Measurements from ENCODE around the gene MAPRE2.

The MAPRE2 gene

DNA sequence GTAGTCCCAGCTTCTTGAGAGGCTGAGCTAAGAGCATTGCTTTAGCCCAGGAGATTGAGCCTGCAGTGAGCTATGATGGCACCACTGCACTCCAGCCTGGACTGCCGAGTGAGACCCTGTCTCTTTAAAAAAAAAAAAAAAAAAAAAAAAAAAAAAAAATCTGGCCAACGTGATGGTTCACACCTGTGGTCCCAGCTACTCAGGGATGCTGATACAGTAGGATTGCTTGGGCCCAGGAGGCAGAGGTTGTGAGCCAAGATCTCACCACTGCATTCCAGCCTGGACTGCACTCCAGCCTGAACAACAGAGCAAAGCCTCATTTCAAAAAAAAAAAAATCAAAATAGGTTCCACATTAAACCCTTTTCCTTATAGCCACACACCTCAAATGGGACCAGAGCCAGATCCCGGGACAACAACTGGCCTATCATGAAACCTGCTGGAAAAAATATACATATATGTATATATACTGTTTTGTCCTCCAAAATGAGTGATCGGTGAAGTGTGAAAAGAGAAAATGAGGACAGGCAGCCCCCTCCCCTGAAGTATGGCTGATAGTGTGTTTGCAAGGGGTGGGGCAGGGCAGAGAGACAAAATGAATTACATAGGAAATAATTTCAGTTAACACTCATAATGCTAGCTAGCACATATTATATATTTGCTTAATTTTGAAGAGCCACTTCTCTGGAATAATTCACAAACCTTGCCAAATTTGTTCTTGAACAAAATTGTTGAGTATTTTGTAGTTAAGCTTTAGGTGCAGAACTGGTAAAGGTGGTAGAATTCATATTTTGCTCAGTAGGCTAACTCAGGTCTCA is 22.9 kb downstream of the MAPRE2 start:
- no peak for DNase-seq

DNA sequence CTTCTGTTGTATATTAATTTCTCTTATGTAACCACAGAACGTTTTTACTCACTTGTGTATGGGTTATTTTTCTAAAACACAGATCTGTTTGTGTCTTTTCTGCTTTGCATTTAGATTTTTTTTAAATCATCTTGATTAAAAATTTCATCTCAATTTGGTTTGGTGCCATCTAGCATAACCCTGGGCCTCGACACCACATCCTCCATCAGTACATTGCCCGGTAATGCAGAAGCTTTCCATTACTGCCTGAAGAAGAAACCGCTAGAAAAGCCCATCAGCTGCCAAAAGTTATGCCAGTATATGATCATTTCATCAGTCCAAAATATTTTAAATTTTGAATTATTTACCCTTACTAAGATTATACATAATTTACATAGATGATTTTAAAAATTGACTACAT is 26.2 kb downstream of the MAPRE2 start:
- no peak for DNase-seq

DNA sequence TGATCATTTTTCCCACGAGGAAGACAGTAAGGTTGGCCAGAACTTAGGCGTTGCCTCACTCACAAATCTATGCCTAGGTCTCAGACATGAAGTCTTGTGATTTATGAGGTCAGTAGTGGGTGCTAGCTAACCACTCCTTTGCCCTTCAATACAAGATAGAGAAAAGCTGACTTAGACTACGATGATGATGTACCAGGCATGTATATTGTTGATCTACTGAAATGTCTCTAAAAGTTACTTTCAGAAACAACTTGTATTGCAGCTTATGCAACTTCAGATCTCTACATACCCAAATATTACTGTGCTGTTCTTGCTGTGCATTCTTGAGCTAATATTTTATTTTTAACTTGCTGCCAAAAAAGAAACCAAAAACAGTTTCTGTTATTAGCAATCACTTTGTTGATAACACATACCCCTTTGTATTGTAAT is 30.6 kb downstream of the MAPRE2 start:
- DNase-seq: no peak

DNA sequence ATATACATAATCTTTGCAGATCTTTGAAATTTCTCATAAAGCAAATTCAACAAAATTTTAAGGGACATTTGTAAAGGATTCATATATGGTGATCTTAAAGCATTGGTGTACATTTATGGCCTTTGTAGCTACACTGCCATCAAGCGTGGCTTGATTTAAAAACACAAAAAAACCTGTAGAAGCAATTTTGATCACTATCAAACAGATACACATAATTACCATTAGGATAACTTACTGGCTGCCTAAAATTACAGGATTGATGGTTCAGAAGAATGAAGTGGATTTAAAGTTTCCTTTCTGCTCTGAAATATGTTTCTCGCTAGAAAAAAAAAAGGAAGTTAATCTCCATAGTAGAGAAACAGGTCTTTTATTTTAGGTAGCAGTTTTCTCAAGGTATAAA is 31.4 kb downstream of the MAPRE2 start:
- no peak for DNase-seq

DNA sequence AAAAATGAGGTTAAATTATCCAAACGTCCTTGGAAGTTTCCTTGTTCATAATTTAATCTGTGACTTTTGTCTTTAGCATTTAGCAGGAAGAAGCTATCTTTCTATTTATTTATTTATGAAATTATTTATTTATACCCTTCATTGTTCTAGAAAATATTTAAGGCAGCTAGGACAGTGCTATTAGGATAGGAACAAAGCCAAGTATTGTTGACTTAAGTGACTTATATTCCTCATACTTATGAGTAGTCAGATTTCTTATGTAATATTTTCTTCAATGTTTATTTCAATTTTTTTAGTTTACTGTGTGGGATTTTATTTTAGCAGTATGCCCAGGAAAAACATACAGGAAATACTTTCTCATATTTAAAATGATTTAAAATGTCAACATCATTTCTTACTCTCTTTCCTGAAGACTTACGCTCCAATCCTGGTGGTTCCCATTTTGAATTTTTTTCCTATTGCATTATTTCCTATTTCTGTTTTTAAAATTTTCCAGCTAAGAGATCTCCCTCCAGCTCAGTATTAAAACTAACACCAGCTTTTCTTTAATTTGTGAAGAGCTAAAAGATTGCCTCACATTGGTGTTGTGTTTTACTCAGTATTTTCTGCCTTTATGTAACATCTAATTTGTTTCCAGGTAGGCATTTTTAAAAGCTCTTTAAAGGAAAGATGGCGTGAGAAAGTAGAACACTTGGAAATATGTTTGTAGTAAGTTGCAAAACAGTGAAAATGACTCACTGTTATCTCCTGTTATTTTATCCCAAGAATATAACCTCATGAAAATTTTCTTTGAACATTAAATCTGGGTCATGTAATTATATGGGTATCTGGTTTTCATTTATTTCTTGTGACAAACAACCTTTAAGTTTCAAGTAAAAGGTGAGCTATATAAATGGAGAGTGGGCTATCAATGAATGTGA is 32.2 kb downstream of the MAPRE2 start:
- DNase-seq: no peak

DNA sequence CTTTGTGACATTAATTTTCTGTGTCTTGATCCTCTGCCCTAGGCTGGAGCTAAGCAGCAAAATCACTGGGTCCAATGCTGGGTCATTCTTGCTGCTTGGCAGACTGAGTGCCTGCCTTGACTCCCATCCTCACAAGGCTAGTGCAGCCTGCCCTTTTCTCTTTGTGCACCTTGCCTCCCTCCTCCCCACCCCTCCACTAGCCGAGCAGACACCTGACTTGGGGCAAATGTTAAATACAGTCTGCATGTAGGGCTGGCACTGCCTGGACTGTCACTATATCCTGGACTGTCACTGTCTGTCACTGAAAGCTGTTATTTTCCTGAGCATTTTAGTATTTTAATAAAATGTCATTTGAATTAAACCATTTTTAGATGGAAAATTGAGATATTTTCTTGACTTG is 33.4 kb downstream of the MAPRE2 start:
- DNase-seq: no peak

DNA sequence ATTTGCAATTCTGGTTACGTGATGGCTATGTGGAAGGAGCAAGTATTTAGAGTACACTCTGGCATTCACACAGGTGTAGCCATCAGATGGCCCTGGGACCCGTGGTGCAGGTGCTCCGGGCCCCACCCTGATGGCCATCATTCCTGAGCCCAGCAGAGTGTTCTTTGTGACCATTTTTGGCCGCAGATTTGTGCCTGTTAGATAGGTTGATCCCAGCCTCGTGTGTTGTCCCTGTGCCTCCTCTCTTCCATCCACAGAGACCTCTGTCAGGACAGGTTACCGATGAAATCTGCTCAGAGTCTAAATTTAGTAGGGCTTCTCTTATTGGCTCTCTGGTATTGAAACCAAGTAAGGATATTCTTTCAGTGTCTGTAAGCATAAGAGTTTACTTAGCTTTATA is 33.9 kb downstream of the MAPRE2 start:
- DNase-seq: no peak

DNA sequence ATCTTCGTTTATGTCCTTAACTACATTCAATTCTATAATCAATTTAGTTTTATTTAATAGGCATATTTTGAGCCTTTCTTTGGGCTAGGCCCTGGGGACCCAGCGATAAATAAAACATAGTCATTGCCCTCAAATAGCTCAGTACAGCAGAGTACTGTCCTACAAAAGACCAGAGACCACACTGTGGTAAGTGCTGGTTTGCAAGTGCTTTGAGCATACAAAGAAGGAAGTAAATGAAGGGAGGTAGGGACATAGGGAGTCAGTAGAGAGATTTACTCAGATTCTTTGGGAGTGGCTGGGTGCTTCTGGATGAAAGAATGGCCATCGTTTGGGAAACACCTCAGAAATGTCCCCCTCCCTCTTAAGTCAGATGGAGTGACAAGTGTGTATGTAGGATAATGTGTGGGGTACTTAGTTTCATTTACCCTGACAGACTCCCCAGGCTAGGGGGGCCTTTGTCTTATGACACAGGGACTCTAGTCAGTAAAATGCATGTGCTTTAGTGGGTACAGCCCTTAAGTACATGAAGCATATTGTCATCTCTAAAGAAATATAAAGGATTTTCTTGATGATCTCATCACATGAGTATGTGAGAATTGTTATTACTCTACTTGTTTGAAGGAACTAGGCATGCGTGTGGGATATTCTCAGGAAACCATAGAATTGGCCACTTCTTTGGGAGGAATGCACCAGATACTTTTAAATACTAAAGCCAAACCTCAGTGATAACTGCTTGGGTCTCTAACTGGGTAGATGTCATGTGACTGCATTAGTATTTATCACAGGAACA is 35.1 kb downstream of the MAPRE2 start:
- no peak for DNase-seq

DNA sequence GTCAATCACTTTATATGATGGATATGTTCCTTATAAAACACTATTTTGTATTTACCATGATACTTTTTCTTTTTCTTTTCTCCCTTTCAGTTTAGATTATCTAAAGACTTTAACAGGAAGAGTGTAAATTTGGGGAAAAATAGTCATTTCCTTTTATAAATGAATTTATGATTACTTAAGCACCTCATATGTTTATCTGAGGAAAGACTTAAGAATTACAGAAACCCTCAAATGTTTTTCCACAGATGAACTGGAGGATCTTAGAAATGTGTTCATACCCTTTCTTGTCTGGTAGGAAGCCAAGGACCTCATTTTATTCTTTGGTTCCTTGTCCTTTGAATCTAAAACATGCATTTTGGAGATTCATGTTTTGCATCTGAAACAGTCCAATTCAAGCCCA is 36.7 kb downstream of the MAPRE2 start:
- DNase-seq: no peak

DNA sequence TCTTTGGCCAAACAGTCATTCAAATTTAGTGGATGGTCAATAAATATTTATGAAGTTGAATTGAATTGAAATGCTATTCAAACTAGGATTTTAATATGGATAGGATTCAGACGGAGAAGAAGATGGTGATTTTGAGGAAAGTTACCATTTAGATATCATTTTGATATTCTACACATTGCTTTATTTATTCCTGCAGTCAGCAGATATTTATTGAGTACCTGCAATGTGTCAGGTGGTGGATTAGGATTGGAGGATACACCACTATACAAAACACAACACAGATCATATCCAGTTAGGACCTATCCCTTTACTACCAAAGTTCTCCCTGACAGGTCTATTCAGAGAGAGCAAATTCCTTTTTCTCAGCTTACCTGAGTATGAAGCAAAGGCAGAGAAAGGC is 38.8 kb downstream of the MAPRE2 start:
- DNase-seq: no peak

DNA sequence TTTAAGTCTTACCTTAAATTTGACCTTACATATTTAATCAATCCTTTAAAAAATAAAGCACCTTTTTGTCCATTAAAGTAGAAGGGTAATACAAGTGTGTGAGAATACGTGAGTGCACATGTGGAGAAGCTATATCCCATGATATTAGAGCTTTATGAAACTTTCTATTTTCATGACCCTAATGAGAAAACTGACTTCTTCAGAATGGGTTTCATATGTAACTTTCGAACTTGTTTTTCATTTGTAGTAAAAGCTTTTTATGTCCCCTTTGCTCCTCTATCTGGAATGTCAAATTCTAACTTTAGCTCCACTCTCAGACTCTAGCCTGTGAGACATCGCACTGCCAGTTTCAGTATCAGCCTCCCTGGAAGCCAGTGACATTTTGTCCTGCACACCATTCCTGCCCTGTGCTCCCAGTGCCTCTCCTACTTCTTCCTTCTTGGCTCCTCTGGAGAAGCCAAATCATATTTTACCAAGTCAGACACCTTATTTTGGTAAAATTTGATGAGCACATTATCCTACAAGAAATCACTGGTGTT is 42.0 kb downstream of the MAPRE2 start:
- no peak for DNase-seq

DNA sequence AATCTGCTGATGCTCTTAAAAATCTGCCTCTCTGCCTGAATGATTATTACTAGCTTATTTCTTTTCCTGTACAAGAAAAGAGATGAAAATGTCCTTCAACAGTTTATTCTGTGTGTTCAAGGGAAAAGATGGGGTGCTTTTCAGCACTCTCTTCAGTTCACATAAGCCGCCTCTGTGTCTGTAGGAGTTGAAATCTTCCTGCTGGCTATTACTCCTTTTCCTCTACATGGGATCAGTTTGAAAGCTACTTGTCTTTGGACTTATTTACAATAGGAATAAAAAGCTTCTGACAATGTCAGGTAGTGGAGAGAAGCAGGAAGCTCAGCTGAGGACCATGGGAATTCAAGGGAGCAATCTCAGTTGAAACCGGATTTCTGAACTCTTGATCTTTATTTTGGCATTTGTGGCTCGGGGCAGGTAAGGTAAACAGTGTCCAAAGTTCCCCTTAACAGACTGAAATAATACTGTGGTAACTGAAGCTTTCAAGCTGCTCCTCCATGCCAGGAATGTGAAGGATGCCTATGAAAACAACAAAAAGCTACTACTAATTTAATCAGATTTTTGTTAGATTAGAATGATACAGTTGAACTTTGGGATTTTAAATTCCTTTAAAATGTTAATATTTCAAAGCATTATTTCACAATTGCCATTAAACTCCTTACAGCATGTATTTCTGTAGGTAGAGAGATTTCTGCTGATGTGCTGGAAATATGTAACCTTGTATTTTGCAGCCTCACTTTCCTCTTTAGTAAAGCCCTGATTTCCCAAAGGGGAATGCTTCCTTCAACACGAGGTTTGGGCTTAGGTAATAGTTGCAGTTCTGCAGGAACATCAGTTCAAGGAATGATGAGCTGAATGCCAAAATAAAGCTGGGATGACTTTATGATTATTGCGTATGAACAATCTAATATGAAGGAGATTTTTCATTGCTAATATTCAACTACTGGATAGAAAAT is 43.6 kb downstream of the MAPRE2 start:
- no peak for DNase-seq

DNA sequence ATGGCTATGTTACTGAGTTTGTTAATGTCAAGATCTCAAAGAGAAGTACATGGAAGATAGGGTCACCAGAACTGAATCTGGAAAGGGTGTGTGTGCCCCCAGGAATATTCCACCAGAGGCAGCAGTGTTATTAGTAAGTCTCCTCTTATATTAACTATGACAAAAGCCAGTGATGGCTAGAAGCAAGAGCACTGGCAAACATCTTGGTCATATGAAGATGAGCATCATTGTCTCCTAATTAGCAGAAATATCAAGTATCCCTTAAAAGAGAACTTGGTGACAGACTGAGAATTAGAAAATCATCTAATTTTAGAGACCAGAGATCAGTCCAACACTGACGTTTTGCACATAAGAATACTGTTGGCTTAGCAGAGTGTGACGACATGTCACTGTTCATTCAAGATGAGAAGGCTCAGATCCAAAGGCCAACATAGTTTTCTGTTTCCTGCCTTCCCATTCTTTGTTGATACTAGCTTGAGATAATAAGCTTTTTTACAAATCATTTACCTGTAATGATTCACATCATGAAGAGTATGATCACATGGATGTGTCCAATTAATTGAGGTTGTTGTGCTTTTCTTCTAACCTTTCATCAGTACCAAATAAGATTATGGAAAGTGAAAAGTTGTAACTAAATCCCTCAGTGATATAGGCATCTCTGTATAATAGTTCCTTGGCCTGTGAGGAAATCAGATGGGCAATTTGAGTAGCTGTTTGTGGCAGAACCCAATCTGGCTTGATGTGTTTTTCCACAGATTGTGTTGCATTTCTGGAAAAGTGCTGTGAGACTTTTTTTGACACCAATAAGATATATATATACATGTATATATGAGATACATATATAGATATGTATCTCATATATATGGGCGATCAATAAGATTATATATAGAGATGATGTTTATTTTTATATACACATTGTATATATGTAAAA is 44.5 kb downstream of the MAPRE2 start:
- DNase-seq: no peak

DNA sequence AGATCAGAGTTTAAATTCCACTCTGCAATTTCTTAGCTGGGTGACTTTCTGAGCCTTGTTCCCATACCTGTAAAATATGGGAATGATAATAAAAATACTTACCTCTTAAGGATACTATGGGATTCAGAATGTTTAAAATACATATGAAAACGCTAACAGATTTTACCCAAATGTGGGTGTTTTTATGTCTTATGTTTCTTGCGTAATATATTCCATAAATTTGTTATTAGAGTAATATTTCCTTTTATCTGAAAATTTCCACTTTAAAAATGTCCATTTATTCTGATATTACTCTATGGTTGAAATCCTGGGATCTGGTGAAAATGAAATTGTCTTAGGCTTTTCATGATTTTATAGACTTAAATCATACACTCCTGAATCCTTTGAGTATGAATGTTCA is 45.5 kb downstream of the MAPRE2 start:
- DNase-seq: no peak

DNA sequence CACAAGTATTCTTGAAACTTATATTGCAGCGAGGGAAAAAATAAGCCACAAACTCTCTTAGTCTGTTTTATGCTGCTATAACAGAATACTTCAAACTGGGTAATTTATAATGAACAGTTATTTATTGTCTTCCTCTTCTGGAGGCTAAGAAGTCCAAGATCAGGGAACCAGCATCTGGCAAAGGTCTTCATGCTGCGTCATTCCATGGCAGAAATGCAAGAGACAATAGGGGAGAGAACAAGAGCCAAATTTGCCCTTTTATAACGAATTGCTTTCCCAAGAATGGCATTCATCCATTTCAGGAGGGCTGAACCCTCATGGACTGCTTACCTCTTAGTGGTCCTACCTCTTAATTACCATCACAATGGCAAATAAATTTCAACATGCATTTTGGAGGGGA is 46.5 kb downstream of the MAPRE2 start:
- DNase-seq: no peak

DNA sequence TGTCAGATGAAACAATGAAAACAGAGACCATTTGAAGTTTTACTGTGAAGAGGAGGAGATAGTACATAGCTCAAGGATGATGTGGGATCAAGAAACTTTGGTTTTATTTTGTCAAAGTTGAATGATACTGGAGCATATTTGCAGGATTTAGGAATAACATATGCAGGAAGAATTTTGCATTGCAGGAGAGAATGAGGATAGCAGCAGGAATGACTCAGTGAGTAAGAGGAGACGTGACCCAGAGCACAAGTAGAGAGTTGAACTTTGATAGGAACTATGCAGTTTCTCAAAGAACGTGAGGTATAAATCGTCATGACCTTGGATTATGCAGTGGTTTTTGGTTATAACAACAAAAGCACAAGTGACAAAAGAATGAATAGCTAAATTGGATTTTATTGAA is 47.7 kb downstream of the MAPRE2 start:
- DNase-seq: no peak

DNA sequence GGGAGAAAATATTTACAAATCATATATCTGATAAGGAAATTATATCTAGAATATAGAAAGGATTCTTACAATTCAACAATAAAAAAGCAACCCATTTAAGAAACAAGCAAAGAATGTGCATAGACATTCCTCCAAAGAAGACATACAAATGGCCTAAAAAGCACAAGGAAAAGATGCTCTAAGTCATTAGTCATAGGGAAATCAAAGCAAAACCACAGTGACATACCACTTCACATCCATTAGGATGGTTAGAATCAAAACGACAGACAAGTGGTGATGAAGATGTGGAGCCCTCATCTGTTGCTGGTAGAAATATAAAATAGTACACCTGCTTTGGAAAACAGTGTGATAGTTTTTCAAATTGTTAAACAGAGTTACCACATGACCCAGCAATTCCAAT is 48.2 kb downstream of the MAPRE2 start:
- no peak for DNase-seq

DNA sequence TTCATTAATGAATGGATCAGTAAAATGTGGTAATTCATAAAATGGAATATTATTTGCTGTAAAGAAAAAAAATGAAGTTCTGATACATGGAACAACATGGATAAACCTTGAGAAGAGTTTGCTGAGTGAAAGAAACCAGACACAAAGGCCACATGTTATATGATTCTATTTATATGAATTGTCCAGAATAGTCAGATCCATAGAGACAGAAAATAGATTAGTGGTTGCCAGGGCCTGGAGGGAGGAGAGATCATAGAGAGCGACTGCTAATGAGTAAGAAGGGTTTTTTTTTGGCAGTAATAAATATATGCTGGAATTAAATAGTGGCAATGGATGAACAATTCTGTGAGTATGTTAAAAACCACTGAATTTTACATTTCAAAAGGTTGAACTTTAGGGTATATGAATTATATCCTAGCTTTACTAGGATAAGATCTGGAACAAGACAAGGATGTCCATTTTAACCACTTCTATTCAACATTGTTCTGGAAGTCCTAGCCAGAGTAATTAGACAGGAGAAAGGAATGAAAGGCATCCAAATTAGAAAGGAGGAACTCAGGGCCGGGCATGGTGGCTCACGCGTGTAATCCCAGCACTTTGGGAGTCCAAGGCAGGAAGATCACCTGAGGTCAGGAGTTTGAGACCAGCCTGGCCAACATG is 48.8 kb downstream of the MAPRE2 start:
- no peak for DNase-seq

DNA sequence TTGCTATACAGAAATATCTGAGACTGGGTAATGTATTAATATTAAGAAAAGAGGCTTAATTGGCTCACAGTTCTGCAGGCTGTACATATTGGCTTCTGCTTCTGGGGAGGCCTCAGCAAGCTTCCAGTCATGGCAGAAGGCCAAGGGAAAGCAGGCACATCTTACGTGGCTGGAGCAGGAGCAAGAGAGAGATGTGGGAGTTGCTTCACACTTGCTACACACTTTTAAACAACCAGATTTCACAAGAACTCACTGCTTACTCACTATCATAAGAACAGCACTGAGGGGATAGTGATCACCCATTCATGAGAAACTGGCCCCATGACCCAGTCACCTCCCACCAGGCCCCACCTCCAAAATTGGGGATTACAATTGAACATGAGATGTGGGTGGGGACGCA is 50.6 kb downstream of the MAPRE2 start:
- DNase-seq: no peak
